NB4 (cell line): ENCODE measurements around the gene MXD4.
A peak's percentile ranks its signal among the peaks of the same experiment; 100 is the strongest.

Source experiments
- DNase-seq: peaks from one replicate; pipeline ENCODE4 v3.0.0; 2010; ENCODE audit warnings: low read depth
- H3K4me3 ChIP-seq: one replicate; pipeline ENCODE4 v1.5.1; 2011; ENCODE audit warnings: mild to moderate bottlenecking, low read depth, low read length, moderate library complexity
- CTCF ChIP-seq: IDR thresholded peaks from one replicate; pipeline ENCODE4 v1.5.1; 2012; ENCODE audit warnings: low read depth, low read length
- MAX ChIP-seq: IDR thresholded peaks from 2 replicates; pipeline ENCODE4 v1.6.1; 2011; ENCODE audit warnings: low read depth, low read length
- MYC ChIP-seq: IDR thresholded peaks from 2 replicates; pipeline ENCODE4 v1.6.1; 2011; ENCODE audit warnings: low read depth, low read length
- POLR2A ChIP-seq: IDR thresholded peaks from 2 replicates; pipeline ENCODE4 v1.6.1; 2011; ENCODE audit warnings: mild to moderate bottlenecking; ENCODE audit not compliant: insufficient read length; ENCODE audit errors: extremely low read depth

Gene MXD4

GRCh38 chr4:2264481-2265041 lies 2.7 kb upstream of the MXD4 start:
- no peak for DNase-seq
- TF ChIP-seq POLR2A (no peak), CTCF (no peak), MAX (no peak), MYC (no peak)
- no peak overlapping the region for H3K4me3 ChIP-seq

GRCh38 chr4:2263926-2264321 lies 2.0 kb upstream of the MXD4 start:
- TF ChIP-seq MAX (no peak), POLR2A (no peak), CTCF (no peak), MYC (no peak)

GRCh38 chr4:2262944-2263250 lies 988 bp upstream of the MXD4 start:
- no peak for TF ChIP-seq POLR2A
- TF ChIP-seq MYC: no peak
- TF ChIP-seq CTCF: no peak
- TF ChIP-seq MAX: no peak
- H3K4me3 ChIP-seq: peak overlapping the region; percentile 53
- no peak for DNase-seq

More at GRCh38 chr4:2263926-2264321, 2.0 kb upstream of the MXD4 start:
- DNase-seq: no peak
- no peak overlapping the region for H3K4me3 ChIP-seq

GRCh38 chr4:2262145-2262943 lies 435 bp upstream of the MXD4 start:
- peak; percentile 100 for DNase-seq
- peak overlapping the region; percentile 53 for H3K4me3 ChIP-seq
- TF ChIP-seq MAX: peak; percentile 97
- peak; percentile 93 for TF ChIP-seq POLR2A
- no peak for TF ChIP-seq CTCF
- peak; percentile 76 for TF ChIP-seq MYC

GRCh38 chr4:2261110-2261852 lies 628 bp downstream of the MXD4 start:
- TF ChIP-seq MAX (peak; percentile 53), POLR2A (no peak), CTCF (no peak), MYC (no peak)
- H3K4me3 ChIP-seq: peak overlapping the region; percentile 55
- DNase-seq: peak; percentile 71
